IMR-90 (cell line): ENCODE data around the gene SIAH1. TPM values are rescaled to one million over a fixed set of nuclear protein-coding genes. Genes with fewer than 3 reads are reported as not detected.

Experiments
- ATAC-seq: fragments of 200-7000 bp; cut with Tn5 transposase; 2 replicates; pipeline ENCODE4 v1.9.1; 2020; ENCODE audit warnings: low read depth, mild to moderate bottlenecking, moderate library complexity
- BruUV-seq: library from RNA; stranded (reverse); fragments of 400-500 nt; replicated peaks from 2 replicates; lab custom pipeline; 2021; lab: Mats Ljungman, UMichigan
- CTCF ChIA-PET: fragments of 300-600 bp; formaldehyde crosslinking; extraction: SDS; loops from one replicate; lab custom pipeline; 2021; ENCODE audit warnings: antibody characterized with exemption; lab: Yijun Ruan, JAX
- POLR2A ChIA-PET: fragments of 300-600 bp; sonication (Branson Sonifier 250); formaldehyde crosslinking; loops from one replicate; lab custom pipeline; 2022; ENCODE audit warnings: antibody characterized with exemption; ENCODE audit not compliant: unreplicated experiment; lab: Charles Lee
- DNase-seq: peaks from one replicate; pipeline ENCODE4 v3.0.0; 2013
- H2AFZ ChIP-seq: replicated peaks from 2 replicates; pipeline ENCODE3; 2013; ENCODE audit warnings: low read length, mild to moderate bottlenecking; ENCODE audit not compliant: poor library complexity
- H2AK5ac ChIP-seq: 2 replicates; pipeline ENCODE4 v1.6.1; 2013; ENCODE audit warnings: low read depth, low read length, inconsistent platforms
- H2AK9ac ChIP-seq: replicated peaks from 2 replicates; pipeline ENCODE3; 2013; ENCODE audit warnings: mild to moderate bottlenecking, low read depth, low read length, moderate library complexity; ENCODE audit not compliant: poor library complexity
- H2BK120ac ChIP-seq: 2 replicates; pipeline ENCODE4 v1.6.1; 2013; ENCODE audit warnings: low read depth, low read length, inconsistent platforms
- H2BK15ac ChIP-seq: 3 replicates; pipeline ENCODE4 v1.6.1; 2013; ENCODE audit warnings: low read depth, low read length, inconsistent platforms
- H2BK20ac ChIP-seq: 2 replicates; pipeline ENCODE4 v1.6.1; 2013; ENCODE audit warnings: low read depth, mild to moderate bottlenecking, inconsistent platforms, low read length, moderate library complexity
- H2BK5ac ChIP-seq: 2 replicates; pipeline ENCODE4 v1.6.1; 2013; ENCODE audit warnings: mild to moderate bottlenecking, low read depth, low read length, inconsistent platforms; ENCODE audit not compliant: poor library complexity, severe bottlenecking
- H3K14ac ChIP-seq: replicated peaks from 2 replicates; pipeline ENCODE4 v1.6.1; 2013; ENCODE audit warnings: low read depth, low read length, inconsistent platforms
- H3K18ac ChIP-seq: 2 replicates; pipeline ENCODE4 v1.6.1; 2013; ENCODE audit warnings: low read depth, low read length, control low read depth
- H3K23ac ChIP-seq: 2 replicates; pipeline ENCODE4 v1.6.1; 2013; ENCODE audit warnings: low read depth, low read length, inconsistent platforms
- H3K27ac ChIP-seq: 2 replicates; pipeline ENCODE4 v1.5.1; 2013; ENCODE audit warnings: mild to moderate bottlenecking, control low read depth, low read length; ENCODE audit not compliant: insufficient read depth
- H3K27me3 ChIP-seq: 2 replicates; pipeline ENCODE4 v1.6.1; 2013; ENCODE audit warnings: low read length; ENCODE audit not compliant: control insufficient read depth, insufficient read depth
- H3K36me3 ChIP-seq: 2 replicates; pipeline ENCODE4 v1.6.1; 2013; ENCODE audit warnings: low read length, mixed read lengths; ENCODE audit not compliant: control insufficient read depth, insufficient read depth
- H3K4ac ChIP-seq: 2 replicates; pipeline ENCODE4 v1.6.1; 2013; ENCODE audit warnings: low read depth, low read length, inconsistent platforms
- H3K4me1 ChIP-seq: 2 replicates; pipeline ENCODE4 v1.6.1; 2013; ENCODE audit warnings: low read length, mixed read lengths; ENCODE audit not compliant: control insufficient read depth, insufficient read depth
- H3K4me2 ChIP-seq: 2 replicates; pipeline ENCODE4 v1.6.1; 2013; ENCODE audit warnings: low read depth, mild to moderate bottlenecking, control low read depth, low read length, moderate library complexity
- H3K4me3 ChIP-seq: 2 replicates; pipeline ENCODE4 v1.5.1; 2013; ENCODE audit warnings: low read depth, mild to moderate bottlenecking, control low read depth, low read length, moderate library complexity; ENCODE audit not compliant: insufficient read depth
- H3K56ac ChIP-seq: 2 replicates; pipeline ENCODE4 v1.6.1; 2013; ENCODE audit warnings: low read length, inconsistent platforms; ENCODE audit not compliant: insufficient read depth; ENCODE audit errors: extremely low read depth
- H3K79me1 ChIP-seq, 2 experiments: 2 replicates each; pipeline ENCODE4 v1.6.1; 2013; ENCODE audit warnings: low read length in 2 of 2, inconsistent platforms in 1 of 2, low read depth in 1 of 2
- H3K9ac ChIP-seq: 2 replicates; pipeline ENCODE4 v1.6.1; 2013; ENCODE audit warnings: low read depth, low read length, control low read depth
- H3K9me1 ChIP-seq: 2 replicates; pipeline ENCODE4 v1.6.1; 2013; ENCODE audit warnings: low read length, inconsistent platforms; ENCODE audit not compliant: insufficient read depth
- H3K9me3 ChIP-seq: 2 replicates; pipeline ENCODE4 v1.6.1; 2013; ENCODE audit warnings: low read length; ENCODE audit not compliant: control insufficient read depth, insufficient read depth
- H4K20me1 ChIP-seq: 2 replicates; pipeline ENCODE4 v1.6.1; 2013; ENCODE audit warnings: low read length, inconsistent platforms; ENCODE audit not compliant: insufficient read depth
- H4K5ac ChIP-seq: 2 replicates; pipeline ENCODE4 v1.6.1; 2013; ENCODE audit warnings: mild to moderate bottlenecking, low read depth, low read length, control low read depth
- H4K8ac ChIP-seq, 2 experiments: 2 replicates each; pipeline ENCODE4 v1.6.1; 2013; ENCODE audit warnings: low read depth in 2 of 2, low read length in 2 of 2, control low read depth in 1 of 2, inconsistent platforms in 1 of 2
- H4K91ac ChIP-seq: 2 replicates; pipeline ENCODE4 v1.6.1; 2013; ENCODE audit warnings: low read depth, low read length, inconsistent platforms; ENCODE audit not compliant: insufficient read depth
- BHLHE40 ChIP-seq: fragments of 150-350 bp; IDR thresholded peaks from 2 replicates; pipeline ENCODE4 v1.6.1; 2016; ENCODE audit warnings: mild to moderate bottlenecking, low read depth, low read length
- CEBPB ChIP-seq: IDR thresholded peaks from 2 replicates; pipeline ENCODE4 v1.6.1; 2012; ENCODE audit warnings: low read depth, low read length, improper control_type of control experiment
- CHD1 ChIP-seq: IDR thresholded peaks from 2 replicates; pipeline ENCODE4 v1.6.1; 2012; ENCODE audit warnings: low read depth, low read length, improper control_type of control experiment
- ELK1 ChIP-seq: fragments of 150-350 bp; IDR thresholded peaks from 2 replicates; pipeline ENCODE4 v1.6.1; 2016; ENCODE audit warnings: low read depth, mild to moderate bottlenecking, low read length, moderate library complexity, borderline replicate concordance
- FOS ChIP-seq: fragments of 150-350 bp; IDR thresholded peaks from 2 replicates; pipeline ENCODE4 v1.6.1; 2016; ENCODE audit warnings: low read depth, low read length
- MAFK ChIP-seq: IDR thresholded peaks from 2 replicates; pipeline ENCODE4 v1.6.1; 2012; ENCODE audit warnings: low read depth, low read length, improper control_type of control experiment
- MAZ ChIP-seq: IDR thresholded peaks from 2 replicates; pipeline ENCODE4 v1.6.1; 2012; ENCODE audit warnings: low read depth, mild to moderate bottlenecking, low read length, improper control_type of control experiment, moderate library complexity, borderline replicate concordance
- MXI1 ChIP-seq: IDR thresholded peaks from 2 replicates; pipeline ENCODE4 v1.6.1; 2012; ENCODE audit warnings: low read depth, mild to moderate bottlenecking, low read length, moderate library complexity, borderline replicate concordance
- POLR2A ChIP-seq: IDR thresholded peaks from 2 replicates; pipeline ENCODE4 v1.6.1; 2012; ENCODE audit warnings: mild to moderate bottlenecking, low read depth, low read length
- RAD21 ChIP-seq: IDR thresholded peaks from 2 replicates; pipeline ENCODE4 v1.6.1; 2012; ENCODE audit warnings: low read length, improper control_type of control experiment
- RCOR1 ChIP-seq: IDR thresholded peaks from 2 replicates; pipeline ENCODE4 v1.6.1; 2012; ENCODE audit warnings: mild to moderate bottlenecking, low read length, improper control_type of control experiment; ENCODE audit not compliant: insufficient replicate concordance
- RFX5 ChIP-seq: IDR thresholded peaks from 2 replicates; pipeline ENCODE4 v1.8.0; 2012; ENCODE audit warnings: low read depth, mild to moderate bottlenecking, low read length, moderate library complexity
- SMC3 ChIP-seq: fragments of 150-350 bp; IDR thresholded peaks from 2 replicates; pipeline ENCODE4 v1.6.1; 2016; ENCODE audit warnings: low read depth, mild to moderate bottlenecking, antibody characterized with exemption, low read length, moderate library complexity
- WGBS, 2 experiments: methylation state at CpG; one replicate each; pipeline versions ENCODE4 v1.1.5 to v1.1.7; 2013; ENCODE audit warnings: missing lambda C conversion rate in 2 of 2; ENCODE audit not compliant: insufficient read length in 1 of 2; ENCODE audit errors: extremely low coverage in 2 of 2; 5-methylcytosine and 5-hydroxymethylcytosine counted together
- dilution Hi-C: fragments of 300-500 bp; cut with HindIII; formaldehyde crosslinking; loops from one replicate; pipeline ENCODE4 v1.14.3; 2018; ENCODE audit warnings: low sequenced_read_pairs; ENCODE audit not compliant: unreplicated experiment
- in situ Hi-C: fragments of 300-500 bp; cut with MboI; formaldehyde crosslinking; loops from 3 replicates; pipeline ENCODE4 v1.14.3; 2019; ENCODE audit warnings: low sequenced_read_pairs, inconsistent platforms, mixed read lengths
- intact Hi-C: fragments of 100-400 bp; cut with micrococcal nuclease; formaldehyde crosslinking; loops from 2 replicates; pipeline ENCODE4 v1.10.0; 2022
- polyA plus RNA-seq, 3 experiments: library from polyadenylated mRNA; depleted of rRNA; stranded (reverse); fragments of >200 nt; gene quantifications; 2 replicates each; pipeline ENCODE4 v1.2.3, GENCODE V29; 2012; ENCODE audit warnings: low replicate concordance in 1 of 3
- total RNA-seq: library from RNA; depleted of rRNA; stranded (reverse); fragments of >200 nt; gene quantifications from 2 replicates; pipeline ENCODE4 v1.2.3, GENCODE V29; 2012

Gene SIAH1
- total and polyA plus RNA-seq, 2 of the 4 experiments (the other 2 are of a cell fraction) = 10.3 to 17.7 TPM

- peaks cover 15% of the 10 kb centered on the region for H3K9me1 ChIP-seq
- H2BK5ac ChIP-seq = no peak overlapping the region
- in situ Hi-C loops (no loop called here), dilution Hi-C loops (no loop called here), intact Hi-C loops (no loop called here)
- no peaks in the 10 kb centered on the region for H3K27me3 ChIP-seq
- no peak overlapping the region for H3K9ac ChIP-seq
- H4K91ac ChIP-seq = no peak overlapping the region
- POLR2A ChIA-PET = no interaction called here
- CTCF ChIA-PET = interaction anchor here (1.0 kb wide), 1 partner anchor 1321 kb away, joined by 3 read pairs; no protein-coding TSS in a partner anchor
- no peak overlapping the region for H3K4ac ChIP-seq
- H3K79me1 ChIP-seq = peaks cover 32 to 75% of the 10 kb centered on the region in 2 experiments
- H2AK5ac ChIP-seq = no peak overlapping the region
- H3K27ac ChIP-seq = no peak overlapping the region
- no peak overlapping the region for H4K5ac ChIP-seq
- H2BK15ac ChIP-seq = no peak overlapping the region
- TF ChIP-seq SMC3 = no peak
- no peak for TF ChIP-seq POLR2A
- TF ChIP-seq RAD21 = no peak
- no peak for TF ChIP-seq MXI1
- TF ChIP-seq MAFK = no peak
- TF ChIP-seq CHD1 = no peak
- no peak for TF ChIP-seq RFX5
- TF ChIP-seq ELK1 = no peak
- no peak for TF ChIP-seq RCOR1
- TF ChIP-seq CEBPB = no peak
- TF ChIP-seq BHLHE40 = no peak
- no peak for TF ChIP-seq MAZ
- no peak for TF ChIP-seq FOS
- no peak overlapping the region for H2BK120ac ChIP-seq
- ATAC-seq (no peak), DNase-seq (no peak)
- H2AK9ac ChIP-seq = no peak overlapping the region
- H3K4me2 ChIP-seq = no peak overlapping the region
- no peak overlapping the region for H4K8ac ChIP-seq
- H3K36me3 ChIP-seq = peaks cover 17% of the 10 kb centered on the region
- H3K56ac ChIP-seq = no peak overlapping the region
- no peak overlapping the region for H2AFZ ChIP-seq
- H3K4me3 ChIP-seq = no peak overlapping the region
- H3K4me1 ChIP-seq = no peaks in the 10 kb centered on the region
- peaks cover 30% of the 10 kb centered on the region; the same call in 1 of the 2 replicates for H4K20me1 ChIP-seq
- H3K14ac ChIP-seq = no peak overlapping the region
- no CpG with 5 or more reads among the region's 3 CpGs for WGBS, 2 experiments
- H3K23ac ChIP-seq = no peak overlapping the region
- H2BK20ac ChIP-seq = no peak overlapping the region
- H3K18ac ChIP-seq = no peak overlapping the region
- BruUV-seq = no TSS peak
- H3K9me3 ChIP-seq = no peaks in the 10 kb centered on the region
Measured at GRCh38 chr16:48358419-48358818, 26.8 kb downstream of the SIAH1 start.
